GM06990 (cell line): ENCODE data around the gene SLC10A7.

ENCODE experiments used
- DNase-seq: peaks from one replicate; pipeline ENCODE4 v3.0.0-alpha.2; 2011; ENCODE audit not compliant: insufficient read length; ENCODE audit errors: extremely low read depth
- H3K27me3 ChIP-seq: replicated peaks from 2 replicates; pipeline ENCODE4 v1.6.0; 2011; ENCODE audit warnings: low read length; ENCODE audit not compliant: control insufficient read depth, insufficient read depth
- H3K36me3 ChIP-seq: 2 replicates; pipeline ENCODE4 v1.5.1; 2011; ENCODE audit warnings: low read length; ENCODE audit not compliant: control insufficient read depth, insufficient read depth
- H3K4me3 ChIP-seq: replicated peaks from 2 replicates; pipeline ENCODE4 v1.5.1; 2011; ENCODE audit warnings: low read depth, mild to moderate bottlenecking, control low read depth, low read length
- CTCF ChIP-seq: IDR thresholded peaks from 2 replicates; pipeline ENCODE4 v1.5.1; 2011; ENCODE audit warnings: low read length, control low read depth, mild to moderate bottlenecking, inconsistent platforms; ENCODE audit not compliant: insufficient read depth, poor library complexity, severe bottlenecking

The SLC10A7 gene

GRCh38 chr4:146428298-146428697 is 93.4 kb downstream of the SLC10A7 start:
- H3K36me3 ChIP-seq = no peaks in the 10 kb centered on the region
- DNase-seq = no peak
- no peaks in the 10 kb centered on the region for H3K27me3 ChIP-seq
- H3K4me3 ChIP-seq = no peak overlapping the region
- no peak for TF ChIP-seq CTCF

- H3K36me3 ChIP-seq = no peaks in the 10 kb centered on the region; the same call in 1 of the 2 replicates
- TF ChIP-seq CTCF = no peak
- DNase-seq = no peak
- no peaks in the 10 kb centered on the region for H3K27me3 ChIP-seq
- no peak overlapping the region for H3K4me3 ChIP-seq
Measured at GRCh38 chr4:146417822-146418221, 103.9 kb downstream of the SLC10A7 start.

- TF ChIP-seq CTCF = no peak
- Histone ChIP-seq H3K4me3 (no peak overlapping the region), H3K27me3 (no peaks in the 10 kb centered on the region), H3K36me3 (no peaks in the 10 kb centered on the region; the same call in 1 of the 2 replicates)
- DNase-seq = no peak
Measured at GRCh38 chr4:146415829-146416228, 105.9 kb downstream of the SLC10A7 start.

GRCh38 chr4:146407669-146408084 is 114.1 kb downstream of the SLC10A7 start:
- H3K27me3 ChIP-seq = no peaks in the 10 kb centered on the region
- H3K36me3 ChIP-seq = no peaks in the 10 kb centered on the region
- no peak for DNase-seq
- H3K4me3 ChIP-seq = no peak overlapping the region
- TF ChIP-seq CTCF = no peak

- no peaks in the 10 kb centered on the region for H3K27me3 ChIP-seq
- no peaks in the 10 kb centered on the region for H3K36me3 ChIP-seq
- H3K4me3 ChIP-seq = no peak overlapping the region
- TF ChIP-seq CTCF = no peak
- DNase-seq = no peak
Measured at GRCh38 chr4:146407257-146407656, 114.5 kb downstream of the SLC10A7 start.

- H3K36me3 ChIP-seq = no peaks in the 10 kb centered on the region
- DNase-seq = no peak
- H3K4me3 ChIP-seq = no peak overlapping the region
- no peak for TF ChIP-seq CTCF
- H3K27me3 ChIP-seq = no peaks in the 10 kb centered on the region
Measured at GRCh38 chr4:146401274-146401673, 120.5 kb downstream of the SLC10A7 start.
